Measurements from ENCODE around the gene PRKAA1.
"Not testable (repeated sequence)": the region's sequence is repeated elsewhere in the genome, so short reads cannot be mapped to it uniquely, and the experiment has no call there.

Gene PRKAA1

GRCh38 chr5:40827188-40827977 lies 29.2 kb upstream of the PRKAA1 start:
- no peak for DNase-seq
- in situ Hi-C loops (cut with MboI; ENCODE audit: low pct_unique_long_range_greater_than_20kb, low sequenced_read_pairs): no loop called here

DNA sequence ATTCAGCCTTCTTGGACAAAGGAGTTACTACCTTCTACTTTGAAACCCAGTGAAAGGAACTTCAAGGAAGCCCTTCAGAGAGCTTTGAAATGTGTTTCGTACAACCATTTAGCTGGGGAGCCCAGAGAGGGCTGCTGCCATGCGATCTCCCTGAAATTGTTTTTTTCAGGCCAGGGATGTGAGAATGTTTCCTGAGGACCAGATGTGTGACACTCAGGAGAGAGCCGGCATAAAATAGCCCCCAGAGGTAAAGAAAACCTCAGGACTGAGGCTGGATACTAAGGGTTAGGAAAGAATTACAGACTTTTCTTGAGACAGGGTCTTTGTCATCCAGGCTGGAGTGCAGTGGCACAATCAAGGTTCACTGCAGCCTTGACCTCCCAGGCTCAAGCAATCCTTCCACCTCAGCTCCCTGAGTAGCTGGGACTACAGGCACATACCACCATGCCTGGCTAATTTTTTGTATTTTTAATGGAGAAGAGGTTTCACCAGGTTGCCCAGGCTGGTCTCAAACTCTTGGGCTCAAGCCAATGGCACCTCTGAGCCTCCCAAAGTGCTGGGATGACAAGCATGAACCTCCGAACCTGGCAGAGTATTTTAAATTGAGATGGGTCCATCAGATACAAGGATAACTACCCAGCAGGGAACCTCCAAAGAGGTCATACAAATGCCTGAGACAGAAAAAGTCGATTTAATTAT lies 28.5 kb upstream of the PRKAA1 start:
- in situ Hi-C loops (cut with MboI; ENCODE audit: low pct_unique_long_range_greater_than_20kb, low sequenced_read_pairs): no loop called here
- no peak for DNase-seq

GRCh38 chr5:40825461-40826043 lies 27.4 kb upstream of the PRKAA1 start:
- DNase-seq; in situ Hi-C loops (cut with MboI; ENCODE audit: low pct_unique_long_range_greater_than_20kb, low sequenced_read_pairs): not testable (repeated sequence)

GRCh38 chr5:40823459-40823858 lies 25.3 kb upstream of the PRKAA1 start:
- no peak for DNase-seq
- in situ Hi-C loops (cut with MboI; ENCODE audit: low pct_unique_long_range_greater_than_20kb, low sequenced_read_pairs): no loop called here

DNA sequence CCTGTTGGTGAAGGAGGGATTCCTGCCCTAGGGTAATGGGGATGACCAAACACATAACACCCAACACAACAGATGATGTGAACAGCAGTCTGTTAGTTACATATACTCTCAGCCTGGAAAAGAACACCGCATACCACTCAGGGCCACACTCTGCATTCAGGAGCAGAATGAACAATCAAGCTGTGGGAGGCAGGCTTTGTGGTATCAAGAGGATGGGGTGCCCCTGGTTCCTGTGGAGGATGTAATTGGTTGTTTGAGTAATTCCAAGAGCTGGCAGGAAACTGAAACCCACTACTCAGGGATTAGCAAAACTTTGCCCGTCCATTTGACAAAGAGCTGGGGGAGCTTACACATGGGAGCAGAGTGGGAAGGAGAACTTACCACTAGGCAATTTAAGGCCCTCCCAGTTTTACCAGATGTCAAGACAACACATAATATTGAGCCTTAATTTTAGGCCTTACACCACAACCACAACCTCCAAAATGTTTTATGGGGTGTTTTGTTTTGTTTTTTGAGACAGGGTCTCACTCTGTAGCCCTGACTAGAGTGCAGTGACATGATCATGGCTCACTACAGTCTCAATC lies 15.6 kb upstream of the PRKAA1 start:
- DNase-seq: peak; percentile 48
- in situ Hi-C loops (cut with MboI; ENCODE audit: low pct_unique_long_range_greater_than_20kb, low sequenced_read_pairs): no loop called here

DNA sequence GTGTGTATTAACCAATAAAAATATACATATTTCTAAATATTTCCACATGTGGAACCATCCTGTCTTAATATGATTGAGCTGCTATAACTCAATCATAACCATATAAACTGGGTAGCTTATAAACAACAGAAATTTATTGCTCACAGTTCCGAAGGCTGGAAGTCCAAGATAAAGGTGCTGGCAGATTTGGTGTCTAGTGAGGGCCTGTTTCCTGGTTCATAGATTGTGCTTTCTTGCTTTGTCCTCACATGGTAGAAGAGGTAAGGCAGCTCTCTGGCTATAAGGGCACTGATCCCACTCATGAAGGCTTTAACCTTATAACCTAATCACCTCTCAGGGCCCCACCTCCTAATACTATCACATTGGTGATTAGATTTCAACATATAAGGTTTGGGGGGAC lies 14.0 kb upstream of the PRKAA1 start:
- in situ Hi-C loops (cut with MboI; ENCODE audit: low pct_unique_long_range_greater_than_20kb, low sequenced_read_pairs): no loop called here

DNA sequence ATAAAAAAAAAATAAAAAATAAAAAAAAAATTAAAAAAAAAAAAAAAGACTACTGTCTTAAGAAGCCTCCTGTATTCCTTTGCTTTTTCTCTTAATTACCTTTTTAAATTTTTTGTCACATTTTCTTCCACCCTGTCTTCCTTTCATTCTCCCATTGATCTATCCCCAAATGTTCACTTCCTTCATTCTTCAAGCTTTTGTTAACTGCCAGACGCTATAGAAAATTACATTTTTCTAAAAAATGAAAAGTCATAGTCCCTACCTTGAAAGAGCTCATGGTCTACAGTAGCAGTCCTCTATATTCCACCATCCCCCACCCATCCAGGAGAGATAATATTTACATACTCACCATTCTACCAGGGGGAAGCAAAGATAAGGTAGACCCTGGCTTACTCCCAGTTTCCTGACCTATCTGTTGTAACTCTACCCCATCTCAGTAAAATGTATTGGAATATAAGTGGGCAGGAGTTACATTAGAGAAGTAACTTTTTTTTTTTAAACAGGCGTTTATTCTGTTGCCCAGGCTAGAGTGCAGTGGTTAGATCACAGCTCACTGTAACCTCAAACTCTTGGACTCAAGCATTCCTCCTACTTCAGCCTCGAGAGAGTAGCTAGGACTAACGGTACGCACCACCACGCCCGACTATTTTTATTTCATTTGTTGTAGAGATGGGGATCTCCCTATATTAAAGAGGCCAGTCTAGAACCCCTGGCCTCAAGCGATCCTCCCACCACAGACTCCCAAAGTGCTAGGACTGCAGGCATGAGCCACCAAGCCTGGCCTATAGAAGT lies 3.8 kb upstream of the PRKAA1 start:
- in situ Hi-C loops (cut with MboI; ENCODE audit: low pct_unique_long_range_greater_than_20kb, low sequenced_read_pairs): no loop called here
- peak; percentile 36 for DNase-seq

More for the DNA sequence above, 14.0 kb upstream of the PRKAA1 start:
- no peak for DNase-seq

GRCh38 chr5:40799258-40799657 lies 1.1 kb upstream of the PRKAA1 start:
- no peak for DNase-seq
- in situ Hi-C loops (cut with MboI; ENCODE audit: low pct_unique_long_range_greater_than_20kb, low sequenced_read_pairs): no loop called here

- in situ Hi-C loops (cut with MboI; ENCODE audit: low pct_unique_long_range_greater_than_20kb, low sequenced_read_pairs): no loop called here
- DNase-seq: no peak
These were observed 632 bp upstream of the PRKAA1 start for GRCh38 chr5:40798801-40799210.

- in situ Hi-C loops (cut with MboI; ENCODE audit: low pct_unique_long_range_greater_than_20kb, low sequenced_read_pairs): no loop called here
- peak; percentile 81 for DNase-seq
These were observed 732 bp downstream of the PRKAA1 start for GRCh38 chr5:40797273-40798011.

- peak; percentile 21 for DNase-seq
- in situ Hi-C loops (cut with MboI; ENCODE audit: low pct_unique_long_range_greater_than_20kb, low sequenced_read_pairs): no loop called here
These were observed 1.7 kb downstream of the PRKAA1 start for GRCh38 chr5:40796487-40796889.

DNA sequence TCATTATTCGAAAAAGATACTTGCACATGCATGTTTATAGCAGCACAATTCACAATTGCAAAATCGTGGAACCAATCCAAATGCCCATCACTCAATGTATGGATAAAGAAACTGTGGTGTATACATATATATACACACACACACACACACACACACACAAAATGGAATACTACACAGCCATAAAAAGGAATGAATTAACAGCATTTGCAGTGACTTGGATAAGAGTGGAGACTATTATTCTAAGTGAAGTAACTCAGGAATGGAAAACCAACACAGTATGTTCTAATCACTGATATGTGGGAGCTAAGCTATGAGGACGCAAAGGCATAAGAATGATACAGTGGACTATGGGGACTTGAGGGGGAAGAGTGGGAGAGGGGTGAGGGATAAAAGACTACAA lies 3.3 kb downstream of the PRKAA1 start:
- in situ Hi-C loops (cut with MboI; ENCODE audit: low pct_unique_long_range_greater_than_20kb, low sequenced_read_pairs); DNase-seq: not testable (repeated sequence)

DNA sequence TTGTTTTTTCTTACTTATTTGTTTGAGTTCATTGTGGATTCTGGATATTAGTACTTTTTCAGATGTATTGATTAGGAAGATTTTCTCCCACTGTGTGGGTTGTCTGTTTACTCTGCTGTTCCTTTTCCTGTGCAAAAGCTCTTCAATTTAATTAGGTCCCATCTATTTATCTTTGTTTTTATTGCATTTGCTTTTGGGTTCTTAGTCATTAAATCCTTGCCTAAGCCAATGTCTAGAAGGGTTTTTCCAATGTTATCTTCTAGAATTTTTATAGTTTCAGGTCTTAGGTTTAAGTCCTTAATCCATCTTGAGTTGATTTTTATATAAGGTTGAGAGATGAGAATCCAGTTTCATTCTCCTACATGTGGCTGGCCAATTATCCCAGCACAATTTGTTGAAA lies 3.8 kb downstream of the PRKAA1 start:
- DNase-seq; in situ Hi-C loops (cut with MboI; ENCODE audit: low pct_unique_long_range_greater_than_20kb, low sequenced_read_pairs): not testable (repeated sequence)

DNA sequence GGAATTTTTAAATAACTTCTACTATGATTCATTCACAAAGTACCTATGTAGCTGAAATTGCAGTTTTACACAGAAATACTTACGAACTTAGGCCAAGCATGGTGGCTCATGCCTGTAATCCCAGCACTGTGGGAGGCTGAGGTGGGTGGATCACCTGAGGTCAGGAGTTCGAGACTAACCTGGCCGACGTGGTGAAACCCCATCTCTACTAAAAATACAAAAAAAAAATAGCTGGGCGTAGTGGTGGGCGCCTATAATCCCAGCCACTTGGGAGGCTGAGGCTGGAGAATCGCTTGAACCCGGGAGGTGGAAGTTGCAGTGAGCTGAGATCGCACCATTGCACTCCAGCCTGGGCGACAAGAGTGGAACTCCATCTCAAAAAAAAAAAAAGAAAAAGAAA lies 5.5 kb downstream of the PRKAA1 start:
- DNase-seq; in situ Hi-C loops (cut with MboI; ENCODE audit: low pct_unique_long_range_greater_than_20kb, low sequenced_read_pairs): not testable (repeated sequence)

DNA sequence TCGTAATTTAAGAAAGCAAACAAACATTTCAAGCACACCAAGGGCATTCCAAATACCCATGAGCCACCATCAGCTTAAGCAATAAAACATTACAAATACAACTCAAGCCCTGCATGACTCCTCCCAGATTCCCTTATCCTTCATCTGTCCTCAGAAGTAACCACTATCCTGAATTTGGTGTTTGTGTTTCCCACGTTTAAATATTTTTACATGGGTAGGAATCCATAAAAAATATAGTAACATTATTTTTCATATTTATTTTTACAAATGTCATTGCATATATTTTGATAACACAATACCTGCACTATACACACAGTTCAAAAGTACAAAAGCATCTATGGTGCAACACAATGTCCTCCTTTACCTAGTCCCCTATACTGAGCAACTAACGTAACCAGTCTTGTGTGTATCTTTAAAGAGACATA lies 6.4 kb downstream of the PRKAA1 start:
- in situ Hi-C loops (cut with MboI; ENCODE audit: low pct_unique_long_range_greater_than_20kb, low sequenced_read_pairs): no loop called here
- DNase-seq: no peak

DNA sequence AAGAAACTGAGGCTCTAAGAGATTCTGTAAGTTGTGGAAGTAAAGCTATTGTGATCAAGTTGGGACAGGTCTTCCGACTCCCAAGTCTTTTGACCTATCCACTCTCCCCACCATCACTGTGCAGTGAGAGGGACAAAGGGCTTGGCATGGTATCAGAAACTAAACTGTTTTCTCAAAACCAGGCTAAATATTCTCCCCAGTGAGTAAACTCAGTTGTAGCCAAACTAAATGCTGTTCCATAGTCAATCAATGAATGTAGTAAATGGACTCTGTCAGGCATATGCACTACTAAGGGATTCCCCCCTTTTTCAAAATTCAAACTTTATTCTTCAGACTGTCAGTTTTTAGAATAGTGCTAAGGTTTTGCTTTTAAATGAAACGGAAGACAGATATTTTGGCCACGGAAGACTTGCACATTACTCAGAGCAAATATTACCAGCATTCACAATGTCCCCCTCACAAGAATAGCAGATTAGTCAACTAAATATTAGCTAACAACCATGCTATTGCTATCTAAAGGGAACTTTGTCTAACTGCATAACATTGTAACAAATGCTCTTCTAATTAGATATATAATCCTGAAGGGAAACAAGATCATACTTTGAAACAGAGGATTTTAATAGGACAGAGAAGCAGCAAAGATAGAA lies 7.1 kb downstream of the PRKAA1 start:
- no peak for DNase-seq

GRCh38 chr5:40788941-40789340 lies 9.2 kb downstream of the PRKAA1 start:
- in situ Hi-C loops (cut with MboI; ENCODE audit: low pct_unique_long_range_greater_than_20kb, low sequenced_read_pairs); DNase-seq: not testable (repeated sequence)

More for the DNA sequence above, 7.1 kb downstream of the PRKAA1 start:
- in situ Hi-C loops (cut with MboI; ENCODE audit: low pct_unique_long_range_greater_than_20kb, low sequenced_read_pairs): no loop called here

DNA sequence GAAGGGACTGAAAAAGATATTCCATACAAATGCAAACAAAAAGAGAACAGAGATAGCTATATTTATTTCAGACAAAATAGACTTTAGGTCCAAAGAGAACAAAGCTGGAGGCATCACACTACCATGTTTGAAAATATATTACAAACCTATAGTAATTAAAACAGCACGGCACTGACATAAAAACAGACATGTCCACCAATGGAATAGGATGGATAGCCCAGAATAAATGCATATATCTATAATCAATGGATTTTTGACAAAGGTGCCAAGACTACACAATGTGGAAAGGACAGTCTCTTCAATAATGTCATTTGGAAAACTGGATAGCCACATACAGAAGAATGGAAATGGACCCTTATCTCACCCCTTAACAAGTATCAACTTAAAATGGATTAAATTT lies 10.2 kb downstream of the PRKAA1 start:
- in situ Hi-C loops (cut with MboI; ENCODE audit: low pct_unique_long_range_greater_than_20kb, low sequenced_read_pairs): no loop called here
- no peak for DNase-seq
